Measurements from ENCODE around the gene MYBPC2. TPM values are rescaled to one million over a fixed set of nuclear protein-coding genes. Genes with fewer than 3 reads are reported as not detected.

The MYBPC2 gene
- total RNA-seq, 1 donor from 2014 or later = not detected

DNA sequence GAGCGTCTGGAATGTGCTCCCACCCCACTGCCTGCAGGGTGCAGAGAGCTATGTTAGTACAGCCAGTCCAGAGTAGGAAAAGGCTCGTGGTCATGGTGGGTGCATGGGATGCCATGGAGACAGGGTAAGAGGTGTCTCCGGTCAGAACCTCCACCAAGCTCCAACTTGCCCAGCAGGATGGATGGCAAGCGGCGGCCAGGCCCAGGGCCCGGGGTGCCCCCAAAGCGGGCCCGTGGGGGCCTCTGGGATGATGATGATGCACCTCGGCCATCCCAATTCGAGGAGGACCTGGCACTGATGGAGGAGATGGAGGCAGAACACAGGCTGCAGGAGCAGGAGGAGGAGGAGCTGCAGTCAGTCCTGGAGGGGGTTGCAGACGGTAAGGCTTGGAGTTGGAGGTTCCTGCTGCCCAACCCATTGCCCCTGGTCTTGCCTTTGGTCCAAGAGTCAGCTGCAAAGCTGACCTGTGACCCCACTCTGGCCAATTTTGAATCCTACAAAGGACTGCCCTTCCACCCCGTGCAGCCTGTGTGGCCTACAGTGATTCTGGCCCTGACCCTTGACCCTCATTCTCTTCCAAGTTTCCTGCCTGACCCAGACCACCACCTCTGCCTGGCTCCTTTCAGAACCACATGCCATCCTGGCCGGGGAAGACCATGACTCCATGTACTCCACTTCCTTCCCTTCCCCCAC, 33.9 kb upstream of the MYBPC2 start:
- H3K4me3 Mint-ChIP-seq (ENCODE audit: unreplicated experiment) = no peak overlapping the region
- peaks cover 2% of the 10 kb centered on the region for H3K36me3 Mint-ChIP-seq (ENCODE audit: low read depth, unreplicated experiment)
- Histone ChIP-seq H3K4me2 (ENCODE audit: low read length) (no peak overlapping the region), H3K27ac (ENCODE audit: low read depth, low read length) (no peak overlapping the region), H3K79me2 (ENCODE audit: insufficient read depth, low read length) (peaks cover 3% of the 10 kb centered on the region), H3K27me3 (ENCODE audit: insufficient read depth, low read length) (no peaks in the 10 kb centered on the region), H4K20me1 (ENCODE audit: insufficient read depth, low read length) (peaks cover under 1% of the 10 kb centered on the region), H3K4me1 (ENCODE audit: insufficient read depth, low read length) (no peaks in the 10 kb centered on the region), H3K9ac (ENCODE audit: low read length) (no peak overlapping the region), H3K4me3 (ENCODE audit: insufficient read depth, low read depth, low read length) (no peak overlapping the region), H3K36me3 (ENCODE audit: insufficient read depth, low read length) (no peaks in the 10 kb centered on the region), H3K9me3 (ENCODE audit: insufficient read depth, low read depth, low read length) (no peaks in the 10 kb centered on the region), H2AFZ (ENCODE audit: low read depth, low read length) (no peak overlapping the region)
- H3K27ac Mint-ChIP-seq (ENCODE audit: unreplicated experiment) = no peak overlapping the region
- TF ChIP-seq, protein P1, sequence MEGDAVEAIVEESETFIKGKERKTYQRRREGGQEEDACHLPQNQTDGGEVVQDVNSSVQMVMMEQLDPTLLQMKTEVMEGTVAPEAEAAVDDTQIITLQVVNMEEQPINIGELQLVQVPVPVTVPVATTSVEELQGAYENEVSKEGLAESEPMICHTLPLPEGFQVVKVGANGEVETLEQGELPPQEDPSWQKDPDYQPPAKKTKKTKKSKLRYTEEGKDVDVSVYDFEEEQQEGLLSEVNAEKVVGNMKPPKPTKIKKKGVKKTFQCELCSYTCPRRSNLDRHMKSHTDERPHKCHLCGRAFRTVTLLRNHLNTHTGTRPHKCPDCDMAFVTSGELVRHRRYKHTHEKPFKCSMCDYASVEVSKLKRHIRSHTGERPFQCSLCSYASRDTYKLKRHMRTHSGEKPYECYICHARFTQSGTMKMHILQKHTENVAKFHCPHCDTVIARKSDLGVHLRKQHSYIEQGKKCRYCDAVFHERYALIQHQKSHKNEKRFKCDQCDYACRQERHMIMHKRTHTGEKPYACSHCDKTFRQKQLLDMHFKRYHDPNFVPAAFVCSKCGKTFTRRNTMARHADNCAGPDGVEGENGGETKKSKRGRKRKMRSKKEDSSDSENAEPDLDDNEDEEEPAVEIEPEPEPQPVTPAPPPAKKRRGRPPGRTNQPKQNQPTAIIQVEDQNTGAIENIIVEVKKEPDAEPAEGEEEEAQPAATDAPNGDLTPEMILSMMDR (IDR thresholded peaks at IDR 0.05; ENCODE audit: insufficient read depth, low read depth, low read length) = no peak
- TF ChIP-seq EZH2 (IDR thresholded peaks at IDR 0.05; ENCODE audit: insufficient read depth, low read length) = no peak
- H3K4me1 Mint-ChIP-seq (ENCODE audit: low read depth, unreplicated experiment) = no peaks in the 10 kb centered on the region
- FAIRE-seq (no peak), DNase-seq (ENCODE audit: low read depth) (no peak)
- H3K9me3 Mint-ChIP-seq (ENCODE audit: unreplicated experiment) = no peaks in the 10 kb centered on the region
- no peaks in the 10 kb centered on the region for H3K27me3 Mint-ChIP-seq (ENCODE audit: low read depth, unreplicated experiment)

DNA sequence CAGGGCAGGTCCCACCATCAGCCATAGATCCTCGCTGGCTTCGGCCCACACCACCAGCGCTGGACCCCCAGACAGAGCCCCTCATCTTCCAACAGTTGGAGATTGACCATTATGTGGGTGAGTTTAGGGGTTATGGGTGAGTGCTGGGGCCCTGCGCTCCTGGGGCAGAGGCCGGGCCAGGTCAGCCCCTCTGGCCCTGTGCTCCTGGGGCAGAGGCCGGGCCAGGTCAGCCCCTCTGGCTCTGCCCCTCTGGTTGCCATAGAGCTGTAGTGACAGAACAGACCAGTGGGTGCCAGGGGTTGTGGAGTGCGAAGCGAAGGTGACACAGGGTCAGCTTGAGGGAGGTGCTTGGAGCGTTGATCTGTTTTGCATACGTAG, 33.3 kb upstream of the MYBPC2 start:
- H3K4me3 Mint-ChIP-seq (ENCODE audit: unreplicated experiment) = no peak overlapping the region
- H3K36me3 Mint-ChIP-seq (ENCODE audit: low read depth, unreplicated experiment) = peaks cover 2% of the 10 kb centered on the region
- Histone ChIP-seq H3K9me3 (ENCODE audit: insufficient read depth, low read depth, low read length) (no peaks in the 10 kb centered on the region), H3K36me3 (ENCODE audit: insufficient read depth, low read length) (no peaks in the 10 kb centered on the region), H3K4me1 (ENCODE audit: insufficient read depth, low read length) (no peaks in the 10 kb centered on the region), H3K4me3 (ENCODE audit: insufficient read depth, low read depth, low read length) (no peak overlapping the region), H2AFZ (ENCODE audit: low read depth, low read length) (no peak overlapping the region), H3K9ac (ENCODE audit: low read length) (no peak overlapping the region), H3K27me3 (ENCODE audit: insufficient read depth, low read length) (no peaks in the 10 kb centered on the region), H3K4me2 (ENCODE audit: low read length) (no peak overlapping the region), H3K27ac (ENCODE audit: low read depth, low read length) (no peak overlapping the region), H3K79me2 (ENCODE audit: insufficient read depth, low read length) (peaks cover 3% of the 10 kb centered on the region), H4K20me1 (ENCODE audit: insufficient read depth, low read length) (no peaks in the 10 kb centered on the region)
- TF ChIP-seq, protein P1 (IDR thresholded peaks at IDR 0.05; ENCODE audit: insufficient read depth, low read depth, low read length) = no peak
- no peak for TF ChIP-seq EZH2 (IDR thresholded peaks at IDR 0.05; ENCODE audit: insufficient read depth, low read length)
- no peaks in the 10 kb centered on the region for H3K4me1 Mint-ChIP-seq (ENCODE audit: low read depth, unreplicated experiment)
- no peaks in the 10 kb centered on the region for H3K27me3 Mint-ChIP-seq (ENCODE audit: low read depth, unreplicated experiment)
- FAIRE-seq = no peak
- no peak overlapping the region for H3K27ac Mint-ChIP-seq (ENCODE audit: unreplicated experiment)
- no peaks in the 10 kb centered on the region for H3K9me3 Mint-ChIP-seq (ENCODE audit: unreplicated experiment)
- no peak for DNase-seq (ENCODE audit: low read depth)
